H9 (cell line): ENCODE measurements around the gene COMMD4. TPM values are rescaled to one million over a fixed set of nuclear protein-coding genes. Genes with fewer than 3 reads are reported as not detected.

Source experiments
- DNase-seq: peaks from one replicate; pipeline ENCODE4 v3.0.0-alpha.2; 2017
- H2AFZ ChIP-seq: one replicate; pipeline ENCODE4 v1.6.1; 2013; ENCODE audit warnings: mild to moderate bottlenecking, low read length, control low read depth, moderate library complexity
- H2AK5ac ChIP-seq: 2 replicates; pipeline ENCODE4 v1.6.1; 2013; ENCODE audit warnings: low read length, control low read depth, mixed read lengths; ENCODE audit not compliant: insufficient read length
- H2BK120ac ChIP-seq: one replicate; pipeline ENCODE4 v1.6.1; 2013; ENCODE audit warnings: low read depth, mild to moderate bottlenecking, low read length, control low read depth, inconsistent platforms; ENCODE audit not compliant: poor library complexity, severe bottlenecking
- H2BK12ac ChIP-seq: 2 replicates; pipeline ENCODE4 v1.6.1; 2013; ENCODE audit warnings: low read length, control low read depth, mixed read lengths, low read depth; ENCODE audit not compliant: insufficient read length
- H2BK15ac ChIP-seq: 2 replicates; pipeline ENCODE4 v1.6.1; 2013; ENCODE audit warnings: low read depth, low read length, control low read depth
- H2BK20ac ChIP-seq: one replicate; pipeline ENCODE4 v1.6.1; 2013; ENCODE audit warnings: low read depth, mild to moderate bottlenecking, low read length, control low read depth, inconsistent platforms; ENCODE audit not compliant: poor library complexity, severe bottlenecking
- H2BK5ac ChIP-seq: 2 replicates; pipeline ENCODE4 v1.6.1; 2013; ENCODE audit warnings: low read length, control low read depth, mixed read lengths; ENCODE audit not compliant: insufficient read length
- H3K14ac ChIP-seq: 2 replicates; pipeline ENCODE4 v1.6.1; 2013; ENCODE audit warnings: low read length, control low read depth; ENCODE audit not compliant: insufficient read depth
- H3K18ac ChIP-seq: 2 replicates; pipeline ENCODE4 v1.6.1; 2013; ENCODE audit warnings: low read depth, mild to moderate bottlenecking, mixed read lengths, low read length, control low read depth; ENCODE audit not compliant: insufficient read length
- H3K23ac ChIP-seq: 2 replicates; pipeline ENCODE4 v1.6.1; 2013; ENCODE audit warnings: low read length, control low read depth, mixed read lengths, low read depth; ENCODE audit not compliant: insufficient read length
- H3K23me2 ChIP-seq: 2 replicates; pipeline ENCODE4 v1.6.1; 2013; ENCODE audit warnings: low read depth, mild to moderate bottlenecking, mixed read lengths, low read length, control low read depth; ENCODE audit not compliant: insufficient read length, poor library complexity, severe bottlenecking
- H3K27ac ChIP-seq: 2 replicates; pipeline ENCODE4 v1.5.1; 2013; ENCODE audit warnings: low read length, control low read depth, mixed read lengths, low read depth; ENCODE audit not compliant: insufficient read length
- H3K27me3 ChIP-seq: 2 replicates; pipeline ENCODE4 v1.6.1; 2013; ENCODE audit warnings: low read length, control low read depth, inconsistent platforms; ENCODE audit not compliant: insufficient read depth
- H3K4ac ChIP-seq: 2 replicates; pipeline ENCODE4 v1.6.1; 2013; ENCODE audit warnings: low read depth, mild to moderate bottlenecking, control low read depth, inconsistent platforms, low read length, moderate library complexity
- H3K4me1 ChIP-seq: 2 replicates; pipeline ENCODE4 v1.6.1; 2013; ENCODE audit warnings: low read length, control low read depth, inconsistent platforms; ENCODE audit not compliant: insufficient read depth
- H3K4me2 ChIP-seq: 2 replicates; pipeline ENCODE4 v1.6.1; 2013; ENCODE audit warnings: low read length, control low read depth, mixed read lengths; ENCODE audit not compliant: insufficient read length, insufficient read depth
- H3K56ac ChIP-seq: 2 replicates; pipeline ENCODE4 v1.6.1; 2013; ENCODE audit warnings: low read depth, mild to moderate bottlenecking, mixed read lengths, low read length, control low read depth; ENCODE audit not compliant: insufficient read length
- H3K79me1 ChIP-seq: 2 replicates; pipeline ENCODE4 v1.6.1; 2013; ENCODE audit warnings: low read depth, mild to moderate bottlenecking, moderate library complexity, low read length, control low read depth, inconsistent platforms; ENCODE audit not compliant: insufficient read depth, poor library complexity, severe bottlenecking
- H3K79me2 ChIP-seq: 2 replicates; pipeline ENCODE4 v1.6.1; 2013; ENCODE audit warnings: low read length, control low read depth, inconsistent platforms; ENCODE audit not compliant: insufficient read depth
- H3K9ac ChIP-seq: 2 replicates; pipeline ENCODE4 v1.6.1; 2013; ENCODE audit warnings: low read length, control low read depth, mixed read lengths; ENCODE audit not compliant: insufficient read length; ENCODE audit errors: extremely low read depth
- H3K9me3 ChIP-seq: one replicate; pipeline ENCODE4 v1.6.1; 2013; ENCODE audit warnings: low read depth, low read length, inconsistent platforms; ENCODE audit not compliant: control insufficient read depth
- H3T11ph ChIP-seq: one replicate; pipeline ENCODE4 v1.6.1; 2013; ENCODE audit warnings: mild to moderate bottlenecking, low read length, control low read depth, inconsistent platforms
- H4K20me1 ChIP-seq: one replicate; pipeline ENCODE4 v1.6.1; 2013; ENCODE audit not compliant: control insufficient read depth, insufficient read length, insufficient read depth
- H4K5ac ChIP-seq: 2 replicates; pipeline ENCODE4 v1.6.1; 2013; ENCODE audit warnings: low read depth, mild to moderate bottlenecking, mixed read lengths, low read length, control low read depth; ENCODE audit not compliant: insufficient read length
- H4K8ac ChIP-seq: replicated peaks from 2 replicates; pipeline ENCODE4 v1.6.1; 2013; ENCODE audit warnings: low read length, control low read depth, mixed read lengths, low read depth; ENCODE audit not compliant: insufficient read length
- H4K91ac ChIP-seq: 2 replicates; pipeline ENCODE4 v1.6.1; 2013; ENCODE audit warnings: low read depth, mild to moderate bottlenecking, moderate library complexity, mixed read lengths, low read length, control low read depth; ENCODE audit not compliant: insufficient read length
- H3K27ac Mint-ChIP-seq, 3 experiments: 2 replicates in 2 of 3; 3 replicates in 1 of 3; pipeline ENCODE4 v1.8.0; 2020 to 2021; ENCODE audit warnings: mixed read lengths in 3 of 3, mild to moderate bottlenecking in 1 of 3, moderate library complexity in 1 of 3
- H3K27me3 Mint-ChIP-seq: 2 replicates; pipeline ENCODE4 v1.8.0; 2021; ENCODE audit warnings: low read depth, mild to moderate bottlenecking, moderate library complexity, mixed read lengths
- H3K36me3 Mint-ChIP-seq, 3 experiments: 2 replicates in 2 of 3; 3 replicates in 1 of 3; pipeline ENCODE4 v1.8.0; 2020 to 2021; ENCODE audit warnings: low read depth in 3 of 3, mixed read lengths in 3 of 3; ENCODE audit not compliant: insufficient read depth in 1 of 3
- H3K4me1 Mint-ChIP-seq, 2 experiments: 2 replicates each; pipeline ENCODE4 v1.8.0; 2020; ENCODE audit warnings: mixed read lengths in 2 of 2
- H3K4me3 Mint-ChIP-seq, 2 experiments: 2 replicates in 1 of 2; 3 replicates in 1 of 2; pipeline ENCODE4 v1.8.0; 2020 to 2021; ENCODE audit warnings: mild to moderate bottlenecking in 2 of 2, mixed read lengths in 2 of 2, moderate library complexity in 1 of 2
- H3K9me3 Mint-ChIP-seq, 2 experiments: 2 replicates in 1 of 2; 3 replicates in 1 of 2; pipeline ENCODE4 v1.8.0; 2020; ENCODE audit warnings: mild to moderate bottlenecking in 2 of 2, mixed read lengths in 2 of 2, moderate library complexity in 1 of 2
- CTCF ChIP-seq: fragments of 200-600 bp; sonication (generic); conservative IDR thresholded peaks from 3 replicates; pipeline ENCODE4 v1.8.0; 2021; ENCODE audit warnings: antibody characterized with exemption, mild to moderate bottlenecking
- WGBS: extraction: QIAGEN DNeasy Blood & Tissue Kit; methylation state at CpG from one replicate; pipeline ENCODE4 v1.1.7; 2013; ENCODE audit warnings: missing lambda C conversion rate, low lambda C conversion rate, mixed read lengths; ENCODE audit not compliant: insufficient read length; ENCODE audit errors: extremely low coverage; 5-methylcytosine and 5-hydroxymethylcytosine counted together
- total RNA-seq: library from RNA; stranded (reverse); gene quantifications from 2 replicates; pipeline ENCODE4 v1.2.1, GENCODE V29; 2021

The COMMD4 gene
- total RNA-seq, 1 experiment from 2014 or later, result 146 TPM

- no peaks in the 10 kb centered on the region; the same call in 1 of the 2 replicates for H3K27me3 ChIP-seq
- H2BK5ac ChIP-seq, result no peak overlapping the region
- no peak overlapping the region for H2AK5ac ChIP-seq
- no peak for TF ChIP-seq CTCF
- no peak overlapping the region for H3K9ac ChIP-seq
- peaks cover under 1% of the 10 kb centered on the region for H3K23me2 ChIP-seq
- H3T11ph ChIP-seq, result no peak overlapping the region
- H3K4ac ChIP-seq, result no peak overlapping the region
- no peaks in the 10 kb centered on the region for H3K9me3 Mint-ChIP-seq
- no peak overlapping the region; the same call in 1 of the 2 replicates for H3K14ac ChIP-seq
- no peaks in the 10 kb centered on the region for H3K4me1 ChIP-seq
- no peak overlapping the region for H3K18ac ChIP-seq
- H4K5ac ChIP-seq, result no peak overlapping the region
- H3K4me1 Mint-ChIP-seq, result peaks cover 2 to 3% of the 10 kb centered on the region in 2 experiments
- WGBS, result no CpG with 5 or more reads among the region's 7 CpGs
- H3K27me3 Mint-ChIP-seq, result peaks cover 9% of the 10 kb centered on the region
- no peak overlapping the region; a peak in 1 of 7 replicates for H3K27ac Mint-ChIP-seq
- H3K4me2 ChIP-seq, result no peak overlapping the region
- no peak overlapping the region for H3K4me3 Mint-ChIP-seq
- DNase-seq, result no peak
- H3K56ac ChIP-seq, result no peak overlapping the region
- no peaks in the 10 kb centered on the region for H3K79me2 ChIP-seq
- H4K91ac ChIP-seq, result no peak overlapping the region
- no peak overlapping the region for H2BK20ac ChIP-seq
- H2BK120ac ChIP-seq, result no peak overlapping the region
- no peak overlapping the region for H2AFZ ChIP-seq
- H4K8ac ChIP-seq, result no peak overlapping the region
- no peak overlapping the region for H3K23ac ChIP-seq
- no peak overlapping the region for H2BK15ac ChIP-seq
- no peaks in the 10 kb centered on the region for H3K9me3 ChIP-seq
- H3K27ac ChIP-seq, result no peak overlapping the region
- H3K79me1 ChIP-seq, result no peaks in the 10 kb centered on the region
- no peaks in the 10 kb centered on the region for H4K20me1 ChIP-seq
- H3K36me3 Mint-ChIP-seq, result peaks cover 12 to 22% (median 14%) of the 10 kb centered on the region in 3 experiments
- H2BK12ac ChIP-seq, result no peak overlapping the region
These were observed 17.7 kb downstream of the COMMD4 start for GRCh38 chr15:75353604-75354003.
